K562 (cell line): ENCODE data around the gene AGAP1. TPM values are rescaled to one million over a fixed set of nuclear protein-coding genes. Genes with fewer than 3 reads are reported as not detected.

Experiments
- ATAC-seq: fragments of 200-7000 bp; cut with Tn5 transposase; 3 replicates; pipeline ENCODE4 v1.9.1; 2020; ENCODE audit warnings: moderate library complexity
- BruUV-seq: library from RNA; stranded (reverse); fragments of 400-500 nt; replicated peaks from 2 replicates; lab custom pipeline; 2021; lab: Mats Ljungman, UMichigan
- CTCF ChIA-PET: fragments of 300-600 bp; formaldehyde crosslinking; extraction: SDS; loops from one replicate; lab custom pipeline; 2021; ENCODE audit warnings: low intra/inter-chr PET ratio; lab: Yijun Ruan, JAX
- POLR2A ChIA-PET: fragments of 300-600, 350-650 bp; sonication (Branson Sonifier 250); formaldehyde crosslinking; extraction: SDS; loops from one replicate; lab custom pipeline; 2021; ENCODE audit warnings: antibody characterized with exemption, inconsistent platforms; lab: Yijun Ruan, JAX
- DNase-seq, 4 experiments: peaks; one replicate each; pipeline versions ENCODE4 v3.0.0 to v3.0.0-alpha.2; 2011 to 2018; ENCODE audit warnings: low spot score in 3 of 4, mixed read lengths in 3 of 4; ENCODE audit errors: extremely low read depth in 1 of 4
- FAIRE-seq: peaks from 2 replicates; lab custom pipeline; 2011; peaks lifted over from hg19 to GRCh38; lab: Jason Lieb, UNC
- H2AFZ ChIP-seq: 2 replicates; pipeline ENCODE4 v1.6.0; 2011; ENCODE audit warnings: low read depth, low read length, control low read depth, inconsistent platforms
- H3K27ac ChIP-seq: fragments of 200-600 bp; 3 replicates; pipeline ENCODE4 v1.8.0; 2011; ENCODE audit warnings: low read depth, mild to moderate bottlenecking, control low read depth, inconsistent platforms, low read length, moderate library complexity, mixed read lengths; ENCODE audit errors: extremely low read depth
- H3K27me3 ChIP-seq, 2 experiments: fragments of 300-600 bp in 1 of 2; 2 replicates in 1 of 2; 3 replicates in 1 of 2; pipeline versions ENCODE4 v1.6.0 to v1.8.0; 2011; ENCODE audit warnings: inconsistent platforms in 2 of 2, low read length in 2 of 2, mild to moderate bottlenecking in 1 of 2, mixed read lengths in 1 of 2, moderate library complexity in 1 of 2; ENCODE audit not compliant: control insufficient read depth in 2 of 2, insufficient read depth in 2 of 2
- H3K36me3 ChIP-seq: fragments of 300-600 bp; 3 replicates; pipeline ENCODE4 v1.8.0; 2011; ENCODE audit warnings: mild to moderate bottlenecking, low read length, inconsistent platforms; ENCODE audit not compliant: control insufficient read depth, insufficient read depth
- H3K4me1 ChIP-seq, 2 experiments: fragments of 200-600 bp in 1 of 2; replicated peaks in 1 of 2; 2 replicates in 1 of 2; 3 replicates in 1 of 2; pipeline versions ENCODE4 v1.5.1 to v1.8.0; 2011; ENCODE audit warnings: inconsistent platforms in 2 of 2, low read length in 2 of 2, mild to moderate bottlenecking in 1 of 2, mixed read lengths in 1 of 2, moderate library complexity in 1 of 2; ENCODE audit not compliant: control insufficient read depth in 2 of 2, insufficient read depth in 2 of 2
- H3K4me2 ChIP-seq: 2 replicates; pipeline ENCODE4 v1.6.1; 2011; ENCODE audit warnings: low read length, control low read depth, inconsistent platforms, mixed read lengths; ENCODE audit not compliant: insufficient read depth
- H3K4me3 ChIP-seq: fragments of 200-600 bp; sonication (generic), shearing (Covaris generic); 2 replicates; pipeline ENCODE4 v1.5.1; 2016; ENCODE audit warnings: control low read depth, inconsistent platforms
- H3K79me2 ChIP-seq: fragments of 200-600 bp; 3 replicates; pipeline ENCODE4 v1.8.0; 2011; ENCODE audit warnings: low read length, inconsistent platforms; ENCODE audit not compliant: control insufficient read depth, insufficient read depth
- H3K9ac ChIP-seq, 2 experiments: 2 replicates each; pipeline versions ENCODE4 v1.6.0 to v1.6.1; 2011; ENCODE audit warnings: low read depth in 2 of 2, low read length in 2 of 2, control low read depth in 1 of 2, inconsistent platforms in 1 of 2, mild to moderate bottlenecking in 1 of 2, mixed read lengths in 1 of 2; ENCODE audit not compliant: insufficient read depth in 1 of 2
- H3K9me1 ChIP-seq: one replicate; pipeline ENCODE4 v1.6.0; 2011; ENCODE audit warnings: inconsistent platforms, mild to moderate bottlenecking, low read length, moderate library complexity; ENCODE audit not compliant: control insufficient read depth, insufficient read depth
- H3K9me3 ChIP-seq: replicated peaks from 2 replicates; pipeline ENCODE4 v1.5.1; 2011; ENCODE audit warnings: low read depth, low read length, inconsistent platforms; ENCODE audit not compliant: control insufficient read depth, insufficient read depth
- H4K20me1 ChIP-seq: replicated peaks from 2 replicates; pipeline ENCODE4 v1.6.1; 2011; ENCODE audit warnings: low read length, inconsistent platforms, mixed read lengths; ENCODE audit not compliant: control insufficient read depth, insufficient read depth
- BACH1 ChIP-seq: fragments of 200-800 bp; sonication (Bioruptor generic); IDR thresholded peaks from 2 replicates; pipeline ENCODE4 v1.6.1; 2016; ENCODE audit warnings: missing genetic modification characterization, missing compliant biosample characterization
- CBFA2T2 ChIP-seq: fragments of 450-650 bp; conservative IDR thresholded peaks from 2 replicates; pipeline ENCODE4 v1.6.1; 2017; ENCODE audit warnings: mild to moderate bottlenecking
- EGR1 ChIP-seq: fragments of 450-650 bp; conservative IDR thresholded peaks from 2 replicates; pipeline ENCODE4 v1.6.1; 2017; ENCODE audit warnings: mild to moderate bottlenecking
- ETV1 ChIP-seq: fragments of 450-650 bp; conservative IDR thresholded peaks from 2 replicates; pipeline ENCODE4 v1.6.1; 2016; ENCODE audit warnings: missing genetic modification characterization, control low read depth, low read depth, missing compliant biosample characterization
- HDAC2 ChIP-seq: fragments of 450-650 bp; IDR thresholded peaks from 2 replicates; pipeline ENCODE4 v1.6.1; 2016; ENCODE audit warnings: mild to moderate bottlenecking
- HMGN3 ChIP-seq: IDR thresholded peaks from 2 replicates; pipeline ENCODE4 v1.6.1; 2011; ENCODE audit warnings: borderline replicate concordance, low read depth, mild to moderate bottlenecking, mixed read lengths, low read length; ENCODE audit not compliant: insufficient read length; ENCODE audit errors: extremely low read depth
- MTA1 ChIP-seq: fragments of 450-650 bp; IDR thresholded peaks from 2 replicates; pipeline ENCODE4 v1.6.1; 2017; ENCODE audit warnings: borderline replicate concordance
- POU5F1 ChIP-seq: fragments of 150-350 bp; IDR thresholded peaks from 2 replicates; pipeline ENCODE4 v1.6.1; 2014; ENCODE audit warnings: borderline replicate concordance, low read length, low read depth, mild to moderate bottlenecking; ENCODE audit not compliant: partially characterized antibody
- SAFB2 ChIP-seq: fragments of 200-400 bp; formaldehyde crosslinking; IDR thresholded peaks from 2 replicates; pipeline ENCODE4 v1.6.1; 2018; ENCODE audit warnings: borderline replicate concordance, low read length, low read depth, moderate library complexity; ENCODE audit not compliant: severe bottlenecking
- SNRNP70 ChIP-seq: fragments of 200-400 bp; formaldehyde crosslinking; optimal IDR thresholded peaks from 2 replicates; pipeline ENCODE3; 2017; ENCODE audit warnings: low read depth, low read length
- SRF ChIP-seq, 2 experiments: fragments of 250-450, 450-650 bp in 1 of 2; sonication (Bioruptor Pico) in 1 of 2; sonication (generic) in 1 of 2; formaldehyde crosslinking; IDR thresholded peaks; 2 replicates each; pipeline versions ENCODE4 v1.5.0 to v1.5.1; 2020 to 2022; ENCODE audit warnings: mild to moderate bottlenecking in 1 of 2, missing genetic modification reagents in 1 of 2
- ZC3H8 ChIP-seq: fragments of 450-650 bp; IDR thresholded peaks from 2 replicates; pipeline ENCODE4 v1.6.1; 2017
- ZNF175 ChIP-seq: fragments of 200-800 bp; sonication (Bioruptor generic); IDR thresholded peaks from 2 replicates; pipeline ENCODE4 v1.6.1; 2016; ENCODE audit warnings: low read depth, mild to moderate bottlenecking, missing genetic modification characterization, missing compliant biosample characterization
- ZNF324 ChIP-seq: fragments of 250-450 bp; sonication (Bioruptor Pico); IDR thresholded peaks from 2 replicates; pipeline ENCODE4 v1.4.0; 2020; ENCODE audit warnings: mild to moderate bottlenecking
- ZNF347 ChIP-seq: fragments of 450-650 bp; formaldehyde crosslinking; IDR thresholded peaks from 2 replicates; pipeline ENCODE4 v1.4.0; 2020; ENCODE audit warnings: low read depth, mild to moderate bottlenecking, moderate library complexity
- ZNF431 ChIP-seq: sonication (generic); formaldehyde crosslinking; IDR thresholded peaks from 2 replicates; pipeline ENCODE4 v1.8.0; 2022; ENCODE audit warnings: mild to moderate bottlenecking, missing genetic modification reagents
- ZNF561 ChIP-seq: fragments of 450-650 bp; formaldehyde crosslinking; conservative IDR thresholded peaks from 2 replicates; pipeline ENCODE4 v1.4.0; 2020; ENCODE audit warnings: mild to moderate bottlenecking, moderate library complexity
- WGBS: fragments of 100-300 bp; shearing (Covaris generic); methylation state at CpG from one replicate; pipeline ENCODE4 v1.1.6; 2016; ENCODE audit warnings: low coverage, mixed read lengths; ENCODE audit not compliant: insufficient coverage; ENCODE audit errors: missing lambda C conversion rate; 5-methylcytosine and 5-hydroxymethylcytosine counted together
- in situ Hi-C: fragments of 300-500 bp; cut with MboI; formaldehyde crosslinking; loops from 4 replicates; pipeline ENCODE4 v1.15.0; 2018; ENCODE audit warnings: inconsistent platforms, mixed read lengths
- intact Hi-C: fragments of 100-400 bp; cut with micrococcal nuclease; formaldehyde crosslinking; loops from 2 replicates; pipeline ENCODE4 v1.14.2; 2022
- polyA plus RNA-seq, 8 experiments: library from polyadenylated mRNA; depleted of rRNA in 4 of 8; stranded (reverse) in 5 of 8; unstranded in 3 of 8; fragments of >200 nt; fragmentation: Nextera tagmentation in 2 of 8; fragmentation: Illumina TruSeq in 1 of 8; extraction: Ambion mirVana in 2 of 8; extraction: Trizol in 1 of 8; gene quantifications; 2 replicates each; pipeline versions ENCODE4 v1.2.1 to v1.2.3, GENCODE V29; 2011 to 2014; ENCODE audit warnings: inconsistent platforms in 1 of 8, missing spikeins in 1 of 8
- total RNA-seq, 7 experiments: library from RNA; depleted of rRNA in 6 of 7; stranded (reverse); fragments of >200 nt in 6 of 7; fragmentation: Illumina TruSeq in 2 of 7; extraction: Trizol in 2 of 7; gene quantifications; 2 replicates each; pipeline versions ENCODE4 v1.2.1 to v1.2.3, GENCODE V29; 2011 to 2021; ENCODE audit warnings: low replicate concordance in 1 of 7
- TF ChIP-seq, protein P1 (sequence below): sonication (generic); formaldehyde crosslinking; IDR thresholded peaks from 2 replicates; pipeline ENCODE4 v1.8.0; 2022; ENCODE audit warnings: mild to moderate bottlenecking, missing genetic modification reagents
- TF ChIP-seq, protein P2 (sequence below): fragments of 250-450 bp; sonication (Bioruptor Pico); IDR thresholded peaks from 2 replicates; pipeline ENCODE4 v1.8.0; 2022; ENCODE audit warnings: inconsistent platforms
- TF ChIP-seq, protein P3 (sequence below): fragments of 250-450 bp; sonication (Bioruptor Pico); IDR thresholded peaks from 2 replicates; pipeline ENCODE4 v1.4.0; 2020; ENCODE audit warnings: borderline replicate concordance

The AGAP1 gene
- total and polyA plus RNA-seq, 9 of the 15 experiments (the other 6 are each of a cell fraction or from before 2014, with no cell fraction given), result 1.3 to 24.0 (median 10.6) TPM

DNA sequence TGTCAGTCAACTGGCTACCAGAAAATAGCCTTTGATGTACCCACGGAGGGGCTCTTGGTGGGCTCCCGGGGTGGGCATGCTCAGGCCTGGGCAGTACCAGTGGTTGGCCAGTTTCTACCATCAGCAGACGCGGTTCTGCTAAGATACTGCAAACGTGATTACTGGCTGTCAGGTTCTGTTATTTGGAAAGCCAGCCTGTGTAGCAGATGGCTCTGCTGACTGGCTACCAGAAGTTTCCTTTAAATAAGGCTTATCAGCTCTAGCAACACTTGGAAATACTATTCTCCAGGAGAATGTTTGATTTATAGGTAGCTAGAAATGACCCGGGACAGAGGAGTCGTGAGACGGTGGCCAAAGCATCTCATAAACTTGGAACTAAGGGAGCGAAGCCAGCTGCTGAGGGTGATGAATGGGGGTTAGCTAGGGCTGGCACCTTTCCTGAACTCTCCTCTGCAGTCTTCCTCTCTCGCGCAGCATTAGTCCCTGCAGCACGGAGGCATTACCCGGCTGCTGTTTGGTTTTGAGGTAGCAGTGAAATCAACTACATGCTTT is 171.9 kb downstream of the AGAP1 start:
- Histone ChIP-seq H3K36me3 (no peaks in the 10 kb centered on the region), H3K4me3 (no peak overlapping the region), H3K4me1 (no peaks in the 10 kb centered on the region; a peak in 1 of 5 replicates), H3K79me2 (peaks cover 50% of the 10 kb centered on the region), H3K27ac (no peak overlapping the region), H2AFZ (no peak overlapping the region), H4K20me1 (peaks cover 18% of the 10 kb centered on the region), H3K9me1 (no peaks in the 10 kb centered on the region), H3K4me2 (no peak overlapping the region), H3K27me3 (no peaks in the 10 kb centered on the region), H3K9ac (no peak overlapping the region), H3K9me3 (no peaks in the 10 kb centered on the region)
- TF ChIP-seq SNRNP70 (no peak), ZNF561 (CRISPR knock-in tag) (no peak), HMGN3 (no peak), MTA1 (no peak), CBFA2T2 (no peak), ZC3H8 (no peak), SRF (CRISPR knock-in tag; IDR thresholded peaks at IDR 0.05) (no peak), ZNF175 (no peak), ZNF431 (CRISPR knock-in tag) (no peak), ETV1 (tag) (no peak), POU5F1 (no peak), EGR1 (no peak), ZNF324 (CRISPR knock-in tag) (no peak), ZNF347 (CRISPR knock-in tag) (no peak), HDAC2 (no peak), SAFB2 (no peak), BACH1 (no peak)
- TF ChIP-seq, protein P1, sequence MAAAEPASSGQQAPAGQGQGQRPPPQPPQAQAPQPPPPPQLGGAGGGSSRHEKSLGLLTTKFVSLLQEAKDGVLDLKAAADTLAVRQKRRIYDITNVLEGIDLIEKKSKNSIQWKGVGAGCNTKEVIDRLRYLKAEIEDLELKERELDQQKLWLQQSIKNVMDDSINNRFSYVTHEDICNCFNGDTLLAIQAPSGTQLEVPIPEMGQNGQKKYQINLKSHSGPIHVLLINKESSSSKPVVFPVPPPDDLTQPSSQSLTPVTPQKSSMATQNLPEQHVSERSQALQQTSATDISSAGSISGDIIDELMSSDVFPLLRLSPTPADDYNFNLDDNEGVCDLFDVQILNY (CRISPR knock-in tag), result no peak
- TF ChIP-seq, protein P2, sequence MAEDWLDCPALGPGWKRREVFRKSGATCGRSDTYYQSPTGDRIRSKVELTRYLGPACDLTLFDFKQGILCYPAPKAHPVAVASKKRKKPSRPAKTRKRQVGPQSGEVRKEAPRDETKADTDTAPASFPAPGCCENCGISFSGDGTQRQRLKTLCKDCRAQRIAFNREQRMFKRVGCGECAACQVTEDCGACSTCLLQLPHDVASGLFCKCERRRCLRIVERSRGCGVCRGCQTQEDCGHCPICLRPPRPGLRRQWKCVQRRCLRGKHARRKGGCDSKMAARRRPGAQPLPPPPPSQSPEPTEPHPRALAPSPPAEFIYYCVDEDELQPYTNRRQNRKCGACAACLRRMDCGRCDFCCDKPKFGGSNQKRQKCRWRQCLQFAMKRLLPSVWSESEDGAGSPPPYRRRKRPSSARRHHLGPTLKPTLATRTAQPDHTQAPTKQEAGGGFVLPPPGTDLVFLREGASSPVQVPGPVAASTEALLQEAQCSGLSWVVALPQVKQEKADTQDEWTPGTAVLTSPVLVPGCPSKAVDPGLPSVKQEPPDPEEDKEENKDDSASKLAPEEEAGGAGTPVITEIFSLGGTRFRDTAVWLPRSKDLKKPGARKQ (CRISPR knock-in tag), result no peak
- TF ChIP-seq, protein P3, sequence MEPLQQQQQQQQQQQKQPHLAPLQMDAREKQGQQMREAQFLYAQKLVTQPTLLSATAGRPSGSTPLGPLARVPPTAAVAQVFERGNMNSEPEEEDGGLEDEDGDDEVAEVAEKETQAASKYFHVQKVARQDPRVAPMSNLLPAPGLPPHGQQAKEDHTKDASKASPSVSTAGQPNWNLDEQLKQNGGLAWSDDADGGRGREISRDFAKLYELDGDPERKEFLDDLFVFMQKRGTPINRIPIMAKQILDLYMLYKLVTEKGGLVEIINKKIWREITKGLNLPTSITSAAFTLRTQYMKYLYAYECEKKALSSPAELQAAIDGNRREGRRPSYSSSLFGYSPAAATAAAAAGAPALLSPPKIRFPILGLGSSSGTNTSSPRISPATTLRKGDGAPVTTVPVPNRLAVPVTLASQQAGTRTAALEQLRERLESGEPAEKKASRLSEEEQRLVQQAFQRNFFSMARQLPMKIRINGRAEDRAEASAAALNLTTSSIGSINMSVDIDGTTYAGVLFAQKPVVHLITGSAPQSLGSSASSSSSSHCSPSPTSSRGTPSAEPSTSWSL (CRISPR knock-in tag), result no peak
- in situ Hi-C loops, result no loop called here
- CTCF ChIA-PET, result no interaction called here
- FAIRE-seq (no peak), ATAC-seq (no peak), DNase-seq (no peak)
- WGBS, result 43% methylated on average over 12 of the region's 13 CpGs
- POLR2A ChIA-PET, result no interaction called here
- intact Hi-C loops, result no loop called here
- no TSS peak for BruUV-seq
